Lower leg skin (tissue), 3 donors: ENCODE results near the gene ALG6.

Experiments used
- POLR2A ChIP-seq, 2 donors: fragments of 450-650 bp; IDR thresholded peaks; one replicate each; pipeline ENCODE4 v1.6.1; 2016 to 2017; ENCODE audit warnings: antibody characterized with exemption in 2 of 2, mild to moderate bottlenecking in 1 of 2, moderate library complexity in 1 of 2
- TF ChIP-seq, protein P1 (sequence below), 3 donors: fragments of 450-650 bp; IDR thresholded peaks; one replicate each; pipeline ENCODE4 v1.5.1; 2016; ENCODE audit warnings: antibody characterized with exemption in 3 of 3, mild to moderate bottlenecking in 3 of 3, moderate library complexity in 2 of 3

DNA sequence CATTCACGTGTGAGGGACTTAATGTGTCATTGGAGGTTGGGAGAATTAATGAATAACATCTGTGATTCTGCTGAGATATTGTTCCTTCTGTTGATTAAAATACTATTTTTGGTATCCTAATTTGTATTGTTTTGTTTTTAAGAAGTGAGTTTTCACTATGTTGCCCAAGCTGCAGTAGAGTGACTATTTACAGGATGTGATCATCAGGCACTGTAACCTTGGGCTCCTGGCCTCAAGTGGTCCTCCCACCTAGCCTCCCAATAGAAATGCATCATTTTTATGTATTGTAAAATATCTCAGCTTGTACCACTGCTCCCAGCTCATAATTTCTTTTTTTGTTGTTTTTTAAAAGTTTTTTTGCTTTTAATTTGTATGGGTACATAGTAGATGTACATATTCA lies 14.3 kb downstream of the ALG6 start:
- TF ChIP-seq, protein P1, sequence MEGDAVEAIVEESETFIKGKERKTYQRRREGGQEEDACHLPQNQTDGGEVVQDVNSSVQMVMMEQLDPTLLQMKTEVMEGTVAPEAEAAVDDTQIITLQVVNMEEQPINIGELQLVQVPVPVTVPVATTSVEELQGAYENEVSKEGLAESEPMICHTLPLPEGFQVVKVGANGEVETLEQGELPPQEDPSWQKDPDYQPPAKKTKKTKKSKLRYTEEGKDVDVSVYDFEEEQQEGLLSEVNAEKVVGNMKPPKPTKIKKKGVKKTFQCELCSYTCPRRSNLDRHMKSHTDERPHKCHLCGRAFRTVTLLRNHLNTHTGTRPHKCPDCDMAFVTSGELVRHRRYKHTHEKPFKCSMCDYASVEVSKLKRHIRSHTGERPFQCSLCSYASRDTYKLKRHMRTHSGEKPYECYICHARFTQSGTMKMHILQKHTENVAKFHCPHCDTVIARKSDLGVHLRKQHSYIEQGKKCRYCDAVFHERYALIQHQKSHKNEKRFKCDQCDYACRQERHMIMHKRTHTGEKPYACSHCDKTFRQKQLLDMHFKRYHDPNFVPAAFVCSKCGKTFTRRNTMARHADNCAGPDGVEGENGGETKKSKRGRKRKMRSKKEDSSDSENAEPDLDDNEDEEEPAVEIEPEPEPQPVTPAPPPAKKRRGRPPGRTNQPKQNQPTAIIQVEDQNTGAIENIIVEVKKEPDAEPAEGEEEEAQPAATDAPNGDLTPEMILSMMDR (IDR thresholded peaks at IDR 0.05): no peak
- TF ChIP-seq POLR2A (IDR thresholded peaks at IDR 0.05): no peak
